Choroid plexus epithelial cell (primary cell): ENCODE data around the gene LGALS7.
"Not testable (repeated sequence)": the region's sequence is repeated elsewhere in the genome, so short reads cannot be mapped to it uniquely, and the experiment has no call there.

Source experiments
- DNase-seq: peaks from one replicate; pipeline ENCODE4 v3.0.0-alpha.2; 2010; ENCODE audit warnings: low read depth
- H3K4me3 ChIP-seq: 2 replicates; pipeline ENCODE4 v1.5.1; 2011; ENCODE audit warnings: low read depth, mild to moderate bottlenecking, control low read depth, low read length, moderate library complexity
- TF ChIP-seq, protein P1 (sequence below): conservative IDR thresholded peaks from 2 replicates; pipeline ENCODE4 v1.5.1; 2011; ENCODE audit warnings: low read depth, mild to moderate bottlenecking, control low read depth, inconsistent platforms, low read length, moderate library complexity

The LGALS7 gene

DNA sequence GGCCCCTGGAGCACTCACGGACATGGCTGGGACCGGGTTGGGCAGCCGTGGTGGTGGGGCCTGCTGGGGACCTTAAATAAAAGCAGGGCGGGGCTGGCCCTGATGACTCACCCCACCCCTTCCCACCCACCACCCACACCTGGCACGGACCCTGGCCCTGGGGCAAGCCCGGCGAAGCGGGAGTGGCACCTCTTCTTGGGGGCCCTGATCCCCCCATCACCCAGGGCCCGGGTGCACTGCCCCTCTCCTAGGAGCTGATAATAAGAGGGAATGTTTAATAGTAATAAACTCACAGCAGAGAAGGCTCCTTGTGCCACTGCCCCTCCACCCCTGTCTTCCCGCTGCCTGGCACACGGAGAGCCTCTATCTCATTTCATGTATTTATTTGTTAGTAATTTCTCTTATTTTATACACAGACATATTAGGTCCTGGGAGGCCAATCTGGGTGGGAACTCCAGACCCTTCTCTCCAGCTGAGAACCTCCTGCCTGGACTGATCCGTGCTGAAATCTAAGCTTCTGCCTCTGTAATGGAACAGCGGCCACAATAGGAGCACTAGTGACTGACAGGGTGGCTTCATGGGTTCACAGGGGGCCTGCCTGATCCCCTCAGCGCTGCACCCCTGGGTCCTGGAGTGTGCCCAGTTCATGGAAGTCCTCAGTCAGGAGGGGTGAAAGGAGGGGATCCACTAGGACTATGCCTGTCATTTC lies at the start of gene LGALS7:
Gene LGALS7, minus strand, starts transcription at position 49 of the 709 bp plus-strand sequence. Its CDS starts 25 bp downstream, at position 24.
- no peak within 1 kb of the TSS for H3K4me3 ChIP-seq
- DNase-seq, result no peak
- TF ChIP-seq, protein P1, sequence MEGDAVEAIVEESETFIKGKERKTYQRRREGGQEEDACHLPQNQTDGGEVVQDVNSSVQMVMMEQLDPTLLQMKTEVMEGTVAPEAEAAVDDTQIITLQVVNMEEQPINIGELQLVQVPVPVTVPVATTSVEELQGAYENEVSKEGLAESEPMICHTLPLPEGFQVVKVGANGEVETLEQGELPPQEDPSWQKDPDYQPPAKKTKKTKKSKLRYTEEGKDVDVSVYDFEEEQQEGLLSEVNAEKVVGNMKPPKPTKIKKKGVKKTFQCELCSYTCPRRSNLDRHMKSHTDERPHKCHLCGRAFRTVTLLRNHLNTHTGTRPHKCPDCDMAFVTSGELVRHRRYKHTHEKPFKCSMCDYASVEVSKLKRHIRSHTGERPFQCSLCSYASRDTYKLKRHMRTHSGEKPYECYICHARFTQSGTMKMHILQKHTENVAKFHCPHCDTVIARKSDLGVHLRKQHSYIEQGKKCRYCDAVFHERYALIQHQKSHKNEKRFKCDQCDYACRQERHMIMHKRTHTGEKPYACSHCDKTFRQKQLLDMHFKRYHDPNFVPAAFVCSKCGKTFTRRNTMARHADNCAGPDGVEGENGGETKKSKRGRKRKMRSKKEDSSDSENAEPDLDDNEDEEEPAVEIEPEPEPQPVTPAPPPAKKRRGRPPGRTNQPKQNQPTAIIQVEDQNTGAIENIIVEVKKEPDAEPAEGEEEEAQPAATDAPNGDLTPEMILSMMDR, result no peak

DNA sequence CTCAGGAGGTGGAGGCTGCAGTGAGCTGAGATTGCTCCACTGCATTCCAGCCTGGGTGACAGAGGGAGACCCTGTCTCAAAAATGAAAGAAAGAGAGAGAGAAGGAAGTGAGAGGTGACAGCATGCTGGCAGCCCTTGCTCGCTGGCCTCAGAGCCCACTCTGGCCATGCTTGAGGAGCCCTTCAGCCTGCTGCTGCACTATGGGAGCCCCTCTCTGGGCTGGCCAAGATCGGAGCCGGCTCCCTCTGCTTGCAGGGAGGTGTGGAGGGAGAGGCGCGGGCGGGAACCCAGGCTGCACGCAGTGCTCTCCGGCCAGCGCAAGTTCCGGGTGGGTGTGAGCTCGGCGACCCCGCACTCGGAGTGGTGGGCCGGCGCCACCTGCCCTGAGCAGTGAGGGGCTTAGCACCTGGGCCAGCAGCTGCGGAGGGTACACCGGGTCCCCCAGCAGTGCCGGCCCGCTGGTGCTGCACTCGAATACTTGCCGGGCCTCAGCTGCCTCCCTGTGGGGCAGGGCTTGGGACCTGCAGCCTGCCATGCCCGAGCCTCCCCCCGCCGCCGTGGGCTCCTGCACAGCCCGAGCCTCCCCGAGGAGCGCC lies 48.0 kb upstream of the LGALS7 start:
- H3K4me3 ChIP-seq, DNase-seq: not testable (repeated sequence)

DNA sequence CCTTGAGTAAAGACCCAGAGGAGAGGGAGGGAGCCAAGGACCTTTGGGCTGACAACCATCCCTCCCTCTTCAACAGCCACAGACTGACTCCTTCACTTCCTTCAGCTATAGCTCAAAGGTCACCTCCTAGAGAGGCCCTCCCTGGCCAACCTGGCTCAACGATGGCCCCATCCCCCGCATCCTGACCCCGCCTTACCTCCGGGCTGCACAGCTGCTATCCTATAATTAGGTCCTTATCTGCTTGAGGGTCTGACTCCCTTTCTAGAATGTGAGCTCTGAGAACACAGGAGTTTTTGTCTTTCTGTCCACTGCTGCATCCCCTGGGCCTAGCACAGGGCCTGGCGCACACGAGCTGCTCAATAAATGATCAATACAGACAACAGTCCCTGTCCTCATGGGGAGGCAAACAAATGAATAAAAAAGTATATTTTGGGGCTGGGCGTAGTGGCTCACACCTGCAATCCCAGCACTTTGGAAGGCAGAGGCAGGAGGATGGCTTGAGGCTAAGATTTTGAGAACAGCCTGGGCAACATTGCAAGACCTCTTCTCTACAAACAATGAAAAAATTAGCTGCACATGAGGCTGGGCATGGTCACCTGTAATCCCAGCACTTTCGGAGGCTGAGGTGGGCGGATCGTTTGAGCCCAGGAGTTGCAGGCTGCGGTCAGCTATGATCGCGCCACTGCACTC lies 46.1 kb upstream of the LGALS7 start:
- TF ChIP-seq, protein P1, result no peak
- H3K4me3 ChIP-seq, result no peak overlapping the region

DNA sequence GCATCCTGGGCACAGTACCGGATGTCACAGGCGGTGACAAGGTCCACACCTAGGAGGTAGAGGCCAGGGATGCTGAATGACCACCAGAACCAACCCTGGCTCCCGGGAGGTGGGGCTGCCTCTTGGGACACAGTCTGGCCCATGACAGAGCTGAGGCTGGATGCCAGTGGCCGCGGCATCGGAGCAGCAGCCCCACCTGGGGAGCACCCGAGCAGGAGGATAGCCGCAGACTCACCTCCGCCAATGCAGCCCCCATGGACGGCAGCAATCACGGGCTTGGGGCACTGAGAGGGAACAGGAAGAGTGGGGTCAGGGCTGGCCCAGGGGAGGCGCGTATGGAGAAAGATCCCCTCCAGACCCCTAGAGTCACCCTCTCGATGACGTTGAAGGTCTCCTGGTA lies 43.8 kb upstream of the LGALS7 start:
- DNase-seq, result no peak
- TF ChIP-seq, protein P1, result no peak
- no peak overlapping the region for H3K4me3 ChIP-seq

More for the DNA sequence above, 46.1 kb upstream of the LGALS7 start:
- no peak for DNase-seq

DNA sequence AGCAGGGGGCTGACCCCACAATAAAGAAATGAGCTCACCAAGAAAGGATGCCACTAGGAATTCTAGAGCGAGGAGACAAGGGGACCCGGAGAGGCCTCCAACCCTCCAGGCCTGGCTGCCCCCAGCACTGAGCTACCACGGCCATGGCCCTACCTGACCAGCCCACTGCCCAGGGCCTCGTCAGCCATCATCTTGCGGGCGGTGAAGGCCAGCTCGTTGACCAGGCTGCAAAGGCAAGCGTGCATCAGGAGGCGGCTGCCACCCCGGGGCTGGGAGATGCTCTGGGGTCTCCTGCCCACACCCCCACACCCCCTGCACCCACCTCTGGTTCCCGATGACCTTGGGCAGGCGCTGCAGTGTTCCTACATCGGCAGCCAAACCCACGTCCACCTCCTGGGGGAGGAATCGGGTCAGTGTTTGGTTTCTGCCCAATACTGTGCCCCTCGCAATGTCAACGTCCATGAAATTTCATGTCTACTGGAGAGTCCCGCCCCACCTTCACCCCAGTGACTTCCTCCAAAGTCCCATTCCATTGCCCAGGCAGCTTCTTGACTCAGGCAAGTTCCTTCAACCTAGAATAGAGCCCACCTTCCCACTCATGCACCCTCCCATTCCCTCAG lies 42.9 kb upstream of the LGALS7 start:
- no peak overlapping the region for H3K4me3 ChIP-seq
- no peak for DNase-seq
- TF ChIP-seq, protein P1, result no peak

DNA sequence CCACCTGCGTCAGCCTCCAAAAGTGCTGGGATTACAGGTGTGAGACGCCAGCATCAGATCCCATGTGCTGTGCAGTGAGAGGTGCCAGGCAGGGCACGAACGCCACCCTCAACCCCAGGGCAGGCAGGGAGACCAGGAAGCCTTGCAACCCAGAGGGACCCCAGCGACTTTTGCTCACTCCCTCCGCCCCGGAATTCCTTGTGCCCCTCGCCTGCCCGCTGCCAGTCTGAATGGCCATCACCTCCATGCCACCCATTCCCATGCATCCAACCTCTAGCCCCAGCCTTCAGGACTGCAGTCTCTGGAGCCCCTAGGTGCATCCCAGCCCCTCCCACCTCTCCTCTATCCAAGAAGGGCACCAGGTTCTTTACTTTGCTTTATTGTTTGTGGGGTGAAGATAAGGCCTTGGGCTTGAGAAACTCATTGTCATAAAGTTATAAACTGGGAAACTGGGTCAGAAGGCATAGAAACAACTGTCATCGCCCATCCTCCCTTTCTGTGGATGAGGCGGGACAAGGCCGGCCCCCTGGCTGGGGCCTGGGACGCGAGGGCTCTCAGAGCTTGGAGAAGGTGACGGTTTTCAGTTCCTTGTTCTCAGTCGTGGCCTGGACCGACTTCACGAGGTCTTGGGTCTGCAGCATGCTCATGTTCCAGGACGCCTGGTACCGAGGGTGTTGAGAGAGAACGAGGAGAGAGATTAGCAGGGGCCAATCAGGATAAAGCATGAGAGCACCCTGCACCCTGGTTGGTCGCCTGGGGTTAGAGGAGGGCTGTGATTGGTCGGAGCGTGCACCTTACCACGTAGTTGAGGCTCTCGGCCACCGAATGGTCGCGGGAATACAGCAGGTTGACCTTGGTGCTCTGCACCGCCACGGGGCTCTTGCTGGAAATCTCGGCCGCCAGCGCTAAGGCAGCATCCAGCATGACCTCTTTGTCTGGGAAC lies 42.0 kb upstream of the LGALS7 start:
- TF ChIP-seq, protein P1, result no peak
- no peak overlapping the region for H3K4me3 ChIP-seq
- DNase-seq, result no peak

DNA sequence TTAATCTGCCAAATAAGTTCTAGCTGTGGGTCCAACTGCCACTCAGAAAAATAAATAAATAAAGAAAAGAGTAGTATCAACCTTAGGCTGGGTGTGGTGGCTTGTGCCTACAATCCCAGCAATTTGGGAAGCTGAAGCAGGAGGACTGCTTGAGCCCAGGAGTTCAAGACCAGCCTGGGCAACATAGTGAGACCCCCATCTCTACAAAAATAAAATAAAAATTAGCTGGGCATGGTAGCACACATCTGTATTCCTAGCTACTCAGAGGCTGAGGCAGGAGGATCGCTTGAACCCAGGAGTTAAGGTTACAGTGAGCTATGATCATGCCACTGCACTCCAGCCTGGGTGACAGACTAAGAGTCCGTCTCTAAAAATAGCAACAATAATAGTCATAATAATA lies 40.6 kb upstream of the LGALS7 start:
- not testable (repeated sequence) for H3K4me3 ChIP-seq, DNase-seq
